OCI-LY1 (cell line): ENCODE results near the gene CYP2S1.

ENCODE experiments used
- CTCF ChIP-seq: fragments of 200-600 bp; sonication (generic), shearing (Covaris generic); IDR thresholded peaks from 2 replicates; pipeline ENCODE4 v1.5.1; 2017; ENCODE audit warnings: mild to moderate bottlenecking, antibody characterized with exemption, low read length, moderate library complexity, mixed read lengths
- EZH2 ChIP-seq: fragments of 200-600 bp; sonication (generic), shearing (Covaris generic); IDR thresholded peaks from 2 replicates; pipeline ENCODE4 v1.8.0; 2017; ENCODE audit warnings: borderline replicate concordance, mixed run types, mild to moderate bottlenecking, antibody characterized with exemption, low read length, moderate library complexity, mixed read lengths

DNA sequence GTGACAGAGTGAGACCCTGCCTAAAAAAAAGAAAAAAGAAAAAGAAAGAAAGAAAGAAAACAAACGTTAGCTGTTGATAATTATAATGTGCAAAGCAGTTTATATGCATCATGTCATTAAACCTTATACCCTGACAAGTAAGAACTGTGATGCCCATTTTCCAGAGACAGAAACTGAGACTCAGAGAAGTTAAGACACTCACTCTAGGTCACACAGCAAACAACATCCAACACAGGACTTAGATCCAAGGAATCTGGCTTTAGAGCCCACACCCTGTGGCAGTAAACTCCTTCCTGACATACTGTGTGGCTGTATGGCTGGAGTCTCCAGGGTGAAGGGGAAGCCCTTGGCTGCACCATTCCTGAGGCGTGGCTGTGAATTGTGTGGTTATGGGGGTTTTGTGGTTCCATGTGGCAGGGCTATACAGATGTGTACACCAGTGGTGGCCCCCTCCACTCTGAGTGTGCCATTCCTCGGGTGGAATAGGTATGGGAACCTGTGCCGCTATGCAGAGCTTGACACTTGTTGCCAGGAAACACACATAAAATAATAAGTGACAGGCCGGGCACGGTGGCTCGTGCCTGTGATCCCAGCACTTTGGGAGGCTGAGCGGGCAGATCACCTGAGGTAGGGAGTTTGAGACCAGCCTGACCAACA lies 41.6 kb downstream of the CYP2S1 start:
- TF ChIP-seq CTCF (no peak), EZH2 (no peak)
